Measurements from ENCODE around the gene BABAM2. TPM values are rescaled to one million over a fixed set of nuclear protein-coding genes. Genes with fewer than 3 reads are reported as not detected.

BABAM2 gene
- total and polyA plus RNA-seq, 10 of the 15 experiments (the other 5 are each of a cell fraction or from before 2014, with no cell fraction given): 30.7 to 59.9 (median 44.5) TPM

DNA sequence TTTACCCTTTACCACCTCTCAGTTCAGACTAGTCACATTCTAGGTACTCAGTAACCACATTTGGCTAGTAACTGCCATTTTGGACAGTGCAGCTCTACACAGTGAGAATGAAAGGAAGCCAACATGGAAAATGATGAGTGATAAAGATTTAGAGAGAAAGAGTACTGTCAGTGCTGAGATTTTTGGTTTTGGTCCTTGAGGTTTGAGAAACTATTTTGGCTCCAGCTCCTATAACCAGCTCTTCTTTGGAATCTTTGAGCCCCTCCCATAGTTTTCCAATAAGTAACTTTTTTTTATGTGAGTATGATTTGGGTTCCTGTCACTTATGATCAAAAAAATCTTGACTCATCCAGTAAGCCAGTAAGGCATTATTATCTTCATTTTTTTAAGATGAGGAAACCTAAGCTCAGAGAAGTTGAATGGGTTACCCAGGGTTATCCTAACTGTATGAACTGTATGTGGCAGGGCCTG, 173.0 kb downstream of the BABAM2 start:
- Histone ChIP-seq H2AFZ (ENCODE audit: control insufficient read depth, low read depth, low read length) (no peak overlapping the region), H3K27ac (ENCODE audit: control insufficient read depth, insufficient read depth) (no peak overlapping the region), H3K4me2 (ENCODE audit: control insufficient read depth, insufficient read depth) (no peak overlapping the region), H3K36me3 (ENCODE audit: control insufficient read depth in 2 of 2, insufficient read depth in 2 of 2, low read length in 1 of 2) (no peaks in the 10 kb centered on the region), H3K79me2 (ENCODE audit: control insufficient read depth, insufficient read depth, low read length) (no peaks in the 10 kb centered on the region), H3K9ac (ENCODE audit: control insufficient read depth, insufficient read depth, low read length) (no peak overlapping the region), H3K27me3 (replicated peaks in 1 of 2; ENCODE audit: control insufficient read depth in 2 of 2, insufficient read depth in 2 of 2, low read length in 1 of 2) (no peaks in the 10 kb centered on the region), H3K4me3 (no peak overlapping the region), H4K20me1 (ENCODE audit: control insufficient read depth, insufficient read depth) (no peaks in the 10 kb centered on the region), H3K9me3 (replicated peaks; ENCODE audit: control insufficient read depth, insufficient read depth, low read length) (no peaks in the 10 kb centered on the region), H3K4me1 (ENCODE audit: control insufficient read depth, insufficient read depth, low read length) (no peaks in the 10 kb centered on the region)
- no TSS peak for BruUV-seq (replicated peaks)
- RAD21 ChIA-PET (ENCODE audit: unreplicated experiment): no interaction called here
- DNase-seq (ENCODE audit: low read depth, low spot score) (no peak), ATAC-seq (no peak), FAIRE-seq (no peak)
- in situ Hi-C loops (cut with MboI): no loop called here
- CTCF ChIA-PET: no interaction called here
- intact Hi-C loops (cut with micrococcal nuclease; ENCODE audit: unreplicated experiment): no loop called here
- SMC1A ChIA-PET (ENCODE audit: uncharacterized antibody, unreplicated experiment): interaction anchor here (1.7 kb wide), 1 partner anchor 33 kb away, joined by 4 read pairs; no protein-coding TSS in a partner anchor
- POLR2A ChIA-PET: no interaction called here
- TF ChIP-seq SIN3A (IDR thresholded peaks at IDR 0.05; ENCODE audit: low read depth, low read length) (no peak), RCOR1 (conservative IDR thresholded peaks at IDR 0.05; ENCODE audit: low read depth, low read length) (no peak), BMI1 (IDR thresholded peaks at IDR 0.05; ENCODE audit: borderline replicate concordance) (no peak)

GRCh38 chr2:28067602-28068001, 177.1 kb downstream of the BABAM2 start:
- Histone ChIP-seq H3K36me3 (ENCODE audit: control insufficient read depth in 2 of 2, insufficient read depth in 2 of 2, low read length in 1 of 2) (no peaks in the 10 kb centered on the region), H3K27ac (ENCODE audit: control insufficient read depth, insufficient read depth) (no peak overlapping the region), H4K20me1 (ENCODE audit: control insufficient read depth, insufficient read depth) (no peaks in the 10 kb centered on the region), H2AFZ (ENCODE audit: control insufficient read depth, low read depth, low read length) (no peak overlapping the region), H3K4me2 (ENCODE audit: control insufficient read depth, insufficient read depth) (no peak overlapping the region), H3K4me1 (ENCODE audit: control insufficient read depth, insufficient read depth, low read length) (no peaks in the 10 kb centered on the region), H3K27me3 (replicated peaks in 1 of 2; ENCODE audit: control insufficient read depth in 2 of 2, insufficient read depth in 2 of 2, low read length in 1 of 2) (no peaks in the 10 kb centered on the region), H3K4me3 (no peak overlapping the region), H3K79me2 (ENCODE audit: control insufficient read depth, insufficient read depth, low read length) (no peaks in the 10 kb centered on the region), H3K9ac (ENCODE audit: control insufficient read depth, insufficient read depth, low read length) (no peak overlapping the region), H3K9me3 (replicated peaks; ENCODE audit: control insufficient read depth, insufficient read depth, low read length) (no peaks in the 10 kb centered on the region)
- ChIA-PET RAD21 (ENCODE audit: unreplicated experiment) (no interaction called here), CTCF (no interaction called here), POLR2A (no interaction called here), SMC1A (ENCODE audit: uncharacterized antibody, unreplicated experiment) (interaction anchor here (1.4 kb wide), 1 partner anchor 21 kb away, joined by 3 read pairs; no protein-coding TSS in a partner anchor)
- no peak for DNase-seq (ENCODE audit: low read depth, low spot score)
- intact Hi-C loops (cut with micrococcal nuclease; ENCODE audit: unreplicated experiment): no loop called here
- in situ Hi-C loops (cut with MboI): no loop called here
- no TSS peak for BruUV-seq (replicated peaks)
- FAIRE-seq: no peak
- ATAC-seq: no peak
- WGBS (ENCODE audit: insufficient coverage, insufficient replicate concordance, low lambda C conversion rate, missing lambda C conversion rate): 100% methylated on average over 1 of the region's 1 CpG
- TF ChIP-seq ZNF217 (IDR thresholded peaks at IDR 0.05) (no peak), NR2F1 (conservative IDR thresholded peaks at IDR 0.05) (no peak), PAX8 (IDR thresholded peaks at IDR 0.05) (no peak), MTA3 (IDR thresholded peaks at IDR 0.05; ENCODE audit: borderline replicate concordance, low read length) (no peak), BCL11A (IDR thresholded peaks at IDR 0.05; ENCODE audit: low read depth, low read length) (no peak)
- TF ChIP-seq, protein P1, sequence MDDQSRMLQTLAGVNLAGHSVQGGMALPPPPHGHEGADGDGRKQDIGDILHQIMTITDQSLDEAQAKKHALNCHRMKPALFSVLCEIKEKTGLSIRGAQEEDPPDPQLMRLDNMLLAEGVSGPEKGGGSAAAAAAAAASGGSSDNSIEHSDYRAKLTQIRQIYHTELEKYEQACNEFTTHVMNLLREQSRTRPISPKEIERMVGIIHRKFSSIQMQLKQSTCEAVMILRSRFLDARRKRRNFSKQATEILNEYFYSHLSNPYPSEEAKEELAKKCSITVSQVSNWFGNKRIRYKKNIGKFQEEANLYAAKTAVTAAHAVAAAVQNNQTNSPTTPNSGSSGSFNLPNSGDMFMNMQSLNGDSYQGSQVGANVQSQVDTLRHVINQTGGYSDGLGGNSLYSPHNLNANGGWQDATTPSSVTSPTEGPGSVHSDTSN (IDR thresholded peaks at IDR 0.05; ENCODE audit: insufficient replicate concordance, low read depth, low read length): no peak
- TF ChIP-seq, protein P2, sequence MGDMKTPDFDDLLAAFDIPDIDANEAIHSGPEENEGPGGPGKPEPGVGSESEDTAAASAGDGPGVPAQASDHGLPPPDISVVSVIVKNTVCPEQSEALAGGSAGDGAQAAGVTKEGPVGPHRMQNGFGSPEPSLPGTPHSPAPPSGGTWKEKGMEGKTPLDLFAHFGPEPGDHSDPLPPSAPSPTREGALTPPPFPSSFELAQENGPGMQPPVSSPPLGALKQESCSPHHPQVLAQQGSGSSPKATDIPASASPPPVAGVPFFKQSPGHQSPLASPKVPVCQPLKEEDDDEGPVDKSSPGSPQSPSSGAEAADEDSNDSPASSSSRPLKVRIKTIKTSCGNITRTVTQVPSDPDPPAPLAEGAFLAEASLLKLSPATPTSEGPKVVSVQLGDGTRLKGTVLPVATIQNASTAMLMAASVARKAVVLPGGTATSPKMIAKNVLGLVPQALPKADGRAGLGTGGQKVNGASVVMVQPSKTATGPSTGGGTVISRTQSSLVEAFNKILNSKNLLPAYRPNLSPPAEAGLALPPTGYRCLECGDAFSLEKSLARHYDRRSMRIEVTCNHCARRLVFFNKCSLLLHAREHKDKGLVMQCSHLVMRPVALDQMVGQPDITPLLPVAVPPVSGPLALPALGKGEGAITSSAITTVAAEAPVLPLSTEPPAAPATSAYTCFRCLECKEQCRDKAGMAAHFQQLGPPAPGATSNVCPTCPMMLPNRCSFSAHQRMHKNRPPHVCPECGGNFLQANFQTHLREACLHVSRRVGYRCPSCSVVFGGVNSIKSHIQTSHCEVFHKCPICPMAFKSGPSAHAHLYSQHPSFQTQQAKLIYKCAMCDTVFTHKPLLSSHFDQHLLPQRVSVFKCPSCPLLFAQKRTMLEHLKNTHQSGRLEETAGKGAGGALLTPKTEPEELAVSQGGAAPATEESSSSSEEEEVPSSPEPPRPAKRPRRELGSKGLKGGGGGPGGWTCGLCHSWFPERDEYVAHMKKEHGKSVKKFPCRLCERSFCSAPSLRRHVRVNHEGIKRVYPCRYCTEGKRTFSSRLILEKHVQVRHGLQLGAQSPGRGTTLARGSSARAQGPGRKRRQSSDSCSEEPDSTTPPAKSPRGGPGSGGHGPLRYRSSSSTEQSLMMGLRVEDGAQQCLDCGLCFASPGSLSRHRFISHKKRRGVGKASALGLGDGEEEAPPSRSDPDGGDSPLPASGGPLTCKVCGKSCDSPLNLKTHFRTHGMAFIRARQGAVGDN (IDR thresholded peaks at IDR 0.05): no peak
- TF ChIP-seq, protein P3, sequence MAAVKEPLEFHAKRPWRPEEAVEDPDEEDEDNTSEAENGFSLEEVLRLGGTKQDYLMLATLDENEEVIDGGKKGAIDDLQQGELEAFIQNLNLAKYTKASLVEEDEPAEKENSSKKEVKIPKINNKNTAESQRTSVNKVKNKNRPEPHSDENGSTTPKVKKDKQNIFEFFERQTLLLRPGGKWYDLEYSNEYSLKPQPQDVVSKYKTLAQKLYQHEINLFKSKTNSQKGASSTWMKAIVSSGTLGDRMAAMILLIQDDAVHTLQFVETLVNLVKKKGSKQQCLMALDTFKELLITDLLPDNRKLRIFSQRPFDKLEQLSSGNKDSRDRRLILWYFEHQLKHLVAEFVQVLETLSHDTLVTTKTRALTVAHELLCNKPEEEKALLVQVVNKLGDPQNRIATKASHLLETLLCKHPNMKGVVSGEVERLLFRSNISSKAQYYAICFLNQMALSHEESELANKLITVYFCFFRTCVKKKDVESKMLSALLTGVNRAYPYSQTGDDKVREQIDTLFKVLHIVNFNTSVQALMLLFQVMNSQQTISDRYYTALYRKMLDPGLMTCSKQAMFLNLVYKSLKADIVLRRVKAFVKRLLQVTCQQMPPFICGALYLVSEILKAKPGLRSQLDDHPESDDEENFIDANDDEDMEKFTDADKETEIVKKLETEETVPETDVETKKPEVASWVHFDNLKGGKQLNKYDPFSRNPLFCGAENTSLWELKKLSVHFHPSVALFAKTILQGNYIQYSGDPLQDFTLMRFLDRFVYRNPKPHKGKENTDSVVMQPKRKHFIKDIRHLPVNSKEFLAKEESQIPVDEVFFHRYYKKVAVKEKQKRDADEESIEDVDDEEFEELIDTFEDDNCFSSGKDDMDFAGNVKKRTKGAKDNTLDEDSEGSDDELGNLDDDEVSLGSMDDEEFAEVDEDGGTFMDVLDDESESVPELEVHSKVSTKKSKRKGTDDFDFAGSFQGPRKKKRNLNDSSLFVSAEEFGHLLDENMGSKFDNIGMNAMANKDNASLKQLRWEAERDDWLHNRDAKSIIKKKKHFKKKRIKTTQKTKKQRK (IDR thresholded peaks at IDR 0.05; ENCODE audit: low read depth, low read length): no peak
